ENCODE results near the gene INTS2.
A peak's percentile ranks its signal among the peaks of the same experiment; 100 is the strongest.

Gene INTS2

GRCh38 chr17:61818225-61818624 lies 109.6 kb downstream of the INTS2 start:
- no peaks in the 10 kb centered on the region for H3K36me3 ChIP-seq (ENCODE audit: control insufficient read depth, insufficient read depth, low read length, severe bottlenecking)
- H3K9ac ChIP-seq (ENCODE audit: low read length), result no peak overlapping the region
- no peak for DNase-seq (ENCODE audit: low read depth)
- H3K4me1 ChIP-seq (ENCODE audit: control insufficient read depth, insufficient read depth, low read length), result no peaks in the 10 kb centered on the region
- H3K9me3 ChIP-seq (ENCODE audit: control insufficient read depth, low read length), result peaks cover 4% of the 10 kb centered on the region
- H3K27me3 ChIP-seq (replicated peaks; ENCODE audit: control insufficient read depth, insufficient read depth, low read length), result no peaks in the 10 kb centered on the region
- H3K4me3 ChIP-seq (ENCODE audit: low read length), result no peak overlapping the region

GRCh38 chr17:61817452-61817851 lies 110.3 kb downstream of the INTS2 start:
- no peak for DNase-seq (ENCODE audit: low read depth)
- H3K36me3 ChIP-seq (ENCODE audit: control insufficient read depth, insufficient read depth, low read length, severe bottlenecking), result no peaks in the 10 kb centered on the region
- no peaks in the 10 kb centered on the region for H3K4me1 ChIP-seq (ENCODE audit: control insufficient read depth, insufficient read depth, low read length)

GRCh38 chr17:61816538-61816937 lies 111.2 kb downstream of the INTS2 start:
- peaks cover 4% of the 10 kb centered on the region for H3K9me3 ChIP-seq (ENCODE audit: control insufficient read depth, low read length)
- no peaks in the 10 kb centered on the region for H3K27me3 ChIP-seq (replicated peaks; ENCODE audit: control insufficient read depth, insufficient read depth, low read length)
- H3K4me3 ChIP-seq (ENCODE audit: low read length), result no peak overlapping the region
- H3K9ac ChIP-seq (ENCODE audit: low read length), result no peak overlapping the region
- H3K4me1 ChIP-seq (ENCODE audit: control insufficient read depth, insufficient read depth, low read length), result no peaks in the 10 kb centered on the region
- H3K36me3 ChIP-seq (ENCODE audit: control insufficient read depth, insufficient read depth, low read length, severe bottlenecking), result no peaks in the 10 kb centered on the region
- peak; percentile 23 for DNase-seq (ENCODE audit: low read depth)

More at GRCh38 chr17:61817452-61817851, 110.3 kb downstream of the INTS2 start:
- Histone ChIP-seq H3K4me3 (ENCODE audit: low read length) (no peak overlapping the region), H3K9ac (ENCODE audit: low read length) (no peak overlapping the region), H3K9me3 (ENCODE audit: control insufficient read depth, low read length) (peaks cover 4% of the 10 kb centered on the region), H3K27me3 (replicated peaks; ENCODE audit: control insufficient read depth, insufficient read depth, low read length) (no peaks in the 10 kb centered on the region)

- no peak overlapping the region for H3K9ac ChIP-seq (ENCODE audit: low read length)
- no peaks in the 10 kb centered on the region for H3K36me3 ChIP-seq (ENCODE audit: control insufficient read depth, insufficient read depth, low read length, severe bottlenecking)
- H3K27me3 ChIP-seq (replicated peaks; ENCODE audit: control insufficient read depth, insufficient read depth, low read length), result no peaks in the 10 kb centered on the region
- no peak overlapping the region for H3K4me3 ChIP-seq (ENCODE audit: low read length)
- peaks cover 2% of the 10 kb centered on the region for H3K9me3 ChIP-seq (ENCODE audit: control insufficient read depth, low read length)
- no peaks in the 10 kb centered on the region for H3K4me1 ChIP-seq (ENCODE audit: control insufficient read depth, insufficient read depth, low read length)
- no peak for DNase-seq (ENCODE audit: low read depth)
Measured at GRCh38 chr17:61815863-61816503, 111.8 kb downstream of the INTS2 start.
